GM18951 (cell line): ENCODE data around the gene KRTAP17-1.

Experiments used
- POLR2A ChIP-seq: IDR thresholded peaks from 4 replicates; pipeline ENCODE4 v1.6.1; 2011; ENCODE audit warnings: mild to moderate bottlenecking; ENCODE audit not compliant: insufficient read length, insufficient read depth; ENCODE audit errors: extremely low read depth
- in situ Hi-C: fragments of 300-500 bp; cut with MboI; formaldehyde crosslinking; loops from one replicate; pipeline ENCODE4 v1.12.0; 2022; ENCODE audit warnings: low sequenced_read_pairs, mixed read lengths, inconsistent platforms; ENCODE audit not compliant: unreplicated experiment

The KRTAP17-1 gene

DNA sequence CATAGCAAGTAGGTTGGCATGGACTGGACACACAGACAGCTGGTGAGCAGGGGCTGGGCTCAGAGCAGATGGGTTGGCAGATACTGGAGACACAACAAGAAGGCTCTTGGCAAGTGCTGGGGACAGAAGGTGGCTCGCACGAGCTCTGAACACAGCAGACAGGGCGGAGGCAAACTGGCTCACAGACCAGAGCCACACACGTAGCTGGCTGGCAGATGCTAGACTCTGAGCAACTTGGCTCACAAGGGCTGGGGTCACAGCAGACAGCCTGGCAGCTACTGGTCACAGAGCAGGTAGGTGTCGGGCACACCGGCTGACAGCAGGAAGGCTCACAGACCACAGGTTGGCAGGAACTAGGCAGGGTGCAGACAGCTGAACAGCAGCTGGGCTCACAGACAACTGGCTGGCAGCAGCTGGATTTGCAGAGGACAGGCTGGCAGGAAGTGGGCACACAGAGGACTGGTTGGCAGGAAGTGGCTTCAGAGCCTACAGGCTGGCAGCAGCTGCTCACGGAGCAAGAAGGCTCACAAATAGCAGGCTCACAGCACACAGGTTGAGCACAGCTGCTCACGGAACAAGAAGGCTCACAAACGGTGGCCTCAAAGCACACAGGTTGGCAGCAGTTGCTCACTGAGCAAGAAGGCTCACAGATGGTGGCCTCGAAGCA is 7.1 kb downstream of the KRTAP17-1 start:
- in situ Hi-C loops, result no loop called here
- no peak for TF ChIP-seq POLR2A

- in situ Hi-C loops, result no loop called here
- no peak for TF ChIP-seq POLR2A
Observed at GRCh38 chr17:41307647-41308046, 7.9 kb downstream of the KRTAP17-1 start.

- TF ChIP-seq POLR2A, result no peak
- in situ Hi-C loops, result no loop called here
Observed at GRCh38 chr17:41304091-41304490, 11.4 kb downstream of the KRTAP17-1 start.

DNA sequence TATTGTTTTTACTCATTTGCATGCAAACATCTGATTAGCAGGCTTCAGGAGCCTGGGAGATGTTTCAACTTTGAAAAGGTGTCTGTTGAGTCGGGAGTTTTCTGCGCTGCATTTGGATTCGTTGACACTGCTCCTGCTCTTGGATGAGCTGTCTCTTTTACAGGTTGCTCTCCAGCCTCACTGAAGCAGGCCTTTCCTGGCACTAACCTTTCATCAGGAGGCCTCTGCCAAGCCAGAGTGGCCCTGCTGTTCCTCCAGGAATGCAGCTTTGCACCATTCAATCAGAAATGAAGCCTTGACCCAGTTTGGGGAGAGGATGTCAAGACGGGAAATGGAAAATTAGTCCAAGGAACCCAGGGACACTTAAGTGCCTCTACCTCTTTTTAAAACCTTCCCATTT is 12.5 kb downstream of the KRTAP17-1 start:
- no peak for TF ChIP-seq POLR2A
- in situ Hi-C loops, result no loop called here

DNA sequence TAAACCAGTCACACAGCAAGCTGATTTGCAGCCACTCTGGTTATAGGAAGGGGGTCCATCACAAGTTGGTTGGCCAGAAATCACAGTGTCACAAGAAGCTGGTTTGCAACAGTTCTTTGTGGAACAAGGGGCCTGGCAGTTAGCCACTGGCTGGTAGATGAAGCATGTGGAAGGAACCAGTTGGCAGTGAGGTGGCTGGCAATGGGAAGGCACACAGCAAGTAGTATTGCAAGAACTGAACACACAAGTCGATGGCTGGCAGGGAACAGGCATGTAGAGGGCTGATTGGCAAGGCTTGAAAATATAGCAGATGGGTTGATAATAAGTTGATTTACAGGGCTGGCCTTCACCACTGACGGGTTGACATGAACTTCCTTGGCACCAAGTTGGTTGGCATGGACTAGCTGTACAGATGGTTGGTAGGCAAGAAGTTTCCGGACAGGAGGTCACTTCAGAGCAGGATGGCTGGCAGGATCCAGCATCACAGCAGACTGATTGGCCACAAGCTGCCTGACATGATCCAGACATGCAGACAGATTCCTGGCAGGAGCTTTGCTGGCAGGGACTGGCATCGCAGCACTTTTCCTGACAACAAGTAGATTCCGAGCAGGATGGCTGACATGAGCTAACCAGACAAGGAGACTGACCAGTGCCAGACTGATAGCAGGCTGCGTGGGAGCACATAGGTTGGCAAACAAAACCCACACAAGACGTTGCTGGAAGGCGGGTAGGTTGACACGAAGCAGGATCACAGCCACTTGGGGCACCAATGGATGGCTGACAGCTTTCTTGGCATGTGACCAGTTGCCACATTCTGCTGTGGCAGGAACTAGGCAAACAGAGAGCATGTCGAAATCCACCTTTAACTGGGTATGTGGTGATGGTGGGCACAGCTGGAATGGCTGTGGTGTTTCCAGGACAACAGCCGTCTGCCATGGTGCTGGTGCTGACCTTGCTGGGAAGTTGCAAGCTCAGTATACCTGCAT is 13.3 kb downstream of the KRTAP17-1 start, which contains the start of gene KRTAP29-1:
TSS of gene KRTAP29-1 (minus strand) at position 936 of the 986 bp plus-strand sequence. CDS start at position 936, 0 bp downstream.
- TF ChIP-seq POLR2A, result no peak
- in situ Hi-C loops, result no loop called here

- in situ Hi-C loops, result no loop called here
- TF ChIP-seq POLR2A, result no peak
Observed at GRCh38 chr17:41301204-41301790, 14.2 kb downstream of the KRTAP17-1 start.

- in situ Hi-C loops, result no loop called here
Observed at GRCh38 chr17:41298458-41299135, 16.9 kb downstream of the KRTAP17-1 start.

GRCh38 chr17:41296846-41297245 is 18.7 kb downstream of the KRTAP17-1 start:
- in situ Hi-C loops, result no loop called here
- no peak for TF ChIP-seq POLR2A

More at GRCh38 chr17:41298458-41299135, 16.9 kb downstream of the KRTAP17-1 start:
- no peak for TF ChIP-seq POLR2A

- in situ Hi-C loops, result no loop called here
- TF ChIP-seq POLR2A, result no peak
Observed at GRCh38 chr17:41294016-41294415, 21.5 kb downstream of the KRTAP17-1 start.

GRCh38 chr17:41287050-41287449 is 28.5 kb downstream of the KRTAP17-1 start:
- in situ Hi-C loops, result loop anchor here (10.0 kb wide), 1 partner anchor 108 kb away; the partner anchor contains the start of gene KRT31
- no peak for TF ChIP-seq POLR2A

DNA sequence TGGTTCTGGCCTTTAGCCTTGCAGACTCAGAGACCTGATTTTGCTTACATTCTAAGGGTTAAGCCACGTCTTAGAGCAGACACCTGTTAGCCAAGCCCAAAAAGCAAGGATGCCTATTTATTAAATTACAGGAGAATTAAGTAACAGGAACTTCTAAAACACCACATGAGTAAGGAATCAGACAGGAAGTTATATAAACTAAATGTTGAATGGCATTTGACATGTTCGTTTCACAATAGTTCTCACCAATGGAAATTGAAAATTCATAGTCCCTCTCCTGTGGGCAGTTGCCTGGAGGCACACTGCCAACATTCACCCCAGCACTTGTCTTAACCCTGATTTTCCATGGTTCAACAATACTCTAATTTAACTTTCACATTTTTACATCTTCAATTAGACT is 31.0 kb downstream of the KRTAP17-1 start:
- TF ChIP-seq POLR2A, result no peak

DNA sequence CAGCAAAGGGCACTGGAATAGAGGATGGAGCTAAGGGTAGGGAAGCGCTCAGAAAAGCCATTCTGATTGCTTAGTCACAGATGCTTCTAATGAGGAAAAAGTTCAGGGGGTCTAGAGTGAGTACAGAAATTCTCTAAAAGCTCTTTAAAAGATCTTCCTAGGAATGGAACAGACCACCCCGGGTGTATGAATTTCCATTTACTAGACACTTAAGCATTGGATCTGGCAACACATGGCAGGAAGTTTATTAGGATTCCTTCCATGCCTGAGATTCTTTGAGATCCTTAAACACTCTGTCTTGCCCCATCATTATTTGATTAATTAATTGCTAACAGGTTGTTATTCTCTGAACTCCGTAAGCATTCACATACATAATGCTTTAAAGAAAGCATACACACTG is 31.5 kb downstream of the KRTAP17-1 start:
- in situ Hi-C loops, result loop anchor here (10.0 kb wide), 1 partner anchor 111 kb away; the partner anchor contains the start of gene KRT31
- TF ChIP-seq POLR2A, result no peak

More for the DNA sequence above, 31.0 kb downstream of the KRTAP17-1 start:
- in situ Hi-C loops, result loop anchor here (10.0 kb wide), 1 partner anchor 110 kb away; the partner anchor contains the start of gene KRT31
